Activated CD4-positive, CD25-positive, alpha-beta regulatory T cell (primary cell): ENCODE results near the gene SLC11A1.

Experiments used
- DNase-seq, 4 experiments: peaks; one replicate each; lab custom pipeline; 2025; lab: John Stamatoyannopoulos, UW

SLC11A1 gene

GRCh38 chr2:218393750-218394290 is 11.7 kb downstream of the SLC11A1 start:
- DNase-seq: no peak

- no peak for DNase-seq
Observed at GRCh38 chr2:218394298-218395089, 12.4 kb downstream of the SLC11A1 start.

GRCh38 chr2:218395090-218395444 is 13.0 kb downstream of the SLC11A1 start:
- no peak for DNase-seq

GRCh38 chr2:218395456-218395825 is 13.4 kb downstream of the SLC11A1 start:
- no peak for DNase-seq

GRCh38 chr2:218395826-218396687 is 14.0 kb downstream of the SLC11A1 start:
- DNase-seq: peak; percentile 84 to 89 (median 87)

GRCh38 chr2:218396688-218397462 is 14.8 kb downstream of the SLC11A1 start:
- DNase-seq: peak in 2 of 4 experiments; percentile 50 to 58

GRCh38 chr2:218397463-218397819 is 15.4 kb downstream of the SLC11A1 start:
- no peak for DNase-seq

- peak in 1 of 4 experiments; percentile 25 for DNase-seq
Observed at GRCh38 chr2:218397820-218398436, 15.9 kb downstream of the SLC11A1 start.

- DNase-seq: peak; percentile 28 to 66 (median 46)
Observed at GRCh38 chr2:218398437-218399390, 16.6 kb downstream of the SLC11A1 start.

GRCh38 chr2:218399391-218400166 is 17.5 kb downstream of the SLC11A1 start, which contains the start of gene CTDSP1:
Gene CTDSP1, plus strand, starts transcription at chr2:218399868. Its CDS starts 223 bp downstream, at chr2:218400091.
- peak; percentile 79 to 82 (median 80) for DNase-seq

- no peak for DNase-seq
Observed at GRCh38 chr2:218400167-218400929, 18.3 kb downstream of the SLC11A1 start.

- no peak for DNase-seq
Observed at GRCh38 chr2:218400930-218401881, 19.1 kb downstream of the SLC11A1 start.

- DNase-seq: no peak
Observed at GRCh38 chr2:218401890-218402289, 19.8 kb downstream of the SLC11A1 start.

- no peak for DNase-seq
Observed at GRCh38 chr2:218402491-218402901, 20.4 kb downstream of the SLC11A1 start.

- no peak for DNase-seq
Observed at GRCh38 chr2:218402911-218403411, 20.9 kb downstream of the SLC11A1 start.

- no peak for DNase-seq
Observed at GRCh38 chr2:218403810-218404209, 21.7 kb downstream of the SLC11A1 start.

GRCh38 chr2:218404351-218405085 is 22.4 kb downstream of the SLC11A1 start:
- no peak for DNase-seq
